SK-N-MC (cell line): ENCODE data around the gene PARD3.
"Not testable (repeated sequence)": the region's sequence is repeated elsewhere in the genome, so short reads cannot be mapped to it uniquely, and the experiment has no call there.

ENCODE experiments used
- DNase-seq: peaks from one replicate; pipeline ENCODE4 v3.0.0-alpha.2; 2011; ENCODE audit warnings: low read depth, low spot score
- H3K27ac ChIP-seq: fragments of 200-600 bp; sonication (generic); 2 replicates; pipeline ENCODE4 v1.5.1; 2016; ENCODE audit warnings: mixed run types
- H3K36me3 ChIP-seq: fragments of 200-600 bp; sonication (generic); 2 replicates; pipeline ENCODE4 v1.6.1; 2017; ENCODE audit warnings: antibody characterized with exemption, low read length, mixed read lengths; ENCODE audit not compliant: insufficient read depth
- H3K4me3 ChIP-seq: fragments of 200-600 bp; sonication (generic); 2 replicates; pipeline ENCODE4 v1.5.1; 2016
- H3K9ac ChIP-seq: fragments of 200-600 bp; sonication (generic); 2 replicates; pipeline ENCODE4 v1.8.0; 2017; ENCODE audit warnings: mixed run types, mixed read lengths; ENCODE audit not compliant: insufficient read length
- H3K9me3 ChIP-seq: fragments of 200-600 bp; sonication (generic); 2 replicates; pipeline ENCODE4 v1.6.1; 2017; ENCODE audit warnings: low read depth, mild to moderate bottlenecking, antibody characterized with exemption, low read length, moderate library complexity, mixed read lengths
- EZH2 ChIP-seq: fragments of 200-600 bp; sonication (generic); IDR thresholded peaks from one replicate; pipeline ENCODE4 v1.6.1; 2017; ENCODE audit warnings: antibody characterized with exemption
- FOXP2 ChIP-seq: optimal IDR thresholded peaks from 2 replicates; pipeline ENCODE3; 2011; ENCODE audit warnings: mild to moderate bottlenecking, moderate library complexity; ENCODE audit not compliant: insufficient read depth; ENCODE audit errors: extremely low read length, control extremely low read depth
- POLR2AphosphoS5 ChIP-seq: IDR thresholded peaks from 2 replicates; pipeline ENCODE4 v1.6.1; 2012; ENCODE audit warnings: mild to moderate bottlenecking, low read depth, low read length, borderline replicate concordance

Gene PARD3

GRCh38 chr10:34716958-34717357 lies 98.1 kb downstream of the PARD3 start:
- no peak for DNase-seq
- H3K36me3 ChIP-seq = no peaks in the 10 kb centered on the region
- no peak for TF ChIP-seq POLR2AphosphoS5
- no peak for TF ChIP-seq FOXP2
- no peak for TF ChIP-seq EZH2
- H3K9ac ChIP-seq = no peak overlapping the region
- no peak overlapping the region for H3K27ac ChIP-seq
- no peaks in the 10 kb centered on the region for H3K9me3 ChIP-seq
- H3K4me3 ChIP-seq = no peak overlapping the region

GRCh38 chr10:34716234-34716633 lies 98.9 kb downstream of the PARD3 start:
- no peak for DNase-seq
- no peak overlapping the region for H3K27ac ChIP-seq
- H3K4me3 ChIP-seq = no peak overlapping the region
- H3K36me3 ChIP-seq = no peaks in the 10 kb centered on the region
- TF ChIP-seq EZH2 = no peak
- H3K9ac ChIP-seq = no peak overlapping the region
- H3K9me3 ChIP-seq = no peaks in the 10 kb centered on the region

DNA sequence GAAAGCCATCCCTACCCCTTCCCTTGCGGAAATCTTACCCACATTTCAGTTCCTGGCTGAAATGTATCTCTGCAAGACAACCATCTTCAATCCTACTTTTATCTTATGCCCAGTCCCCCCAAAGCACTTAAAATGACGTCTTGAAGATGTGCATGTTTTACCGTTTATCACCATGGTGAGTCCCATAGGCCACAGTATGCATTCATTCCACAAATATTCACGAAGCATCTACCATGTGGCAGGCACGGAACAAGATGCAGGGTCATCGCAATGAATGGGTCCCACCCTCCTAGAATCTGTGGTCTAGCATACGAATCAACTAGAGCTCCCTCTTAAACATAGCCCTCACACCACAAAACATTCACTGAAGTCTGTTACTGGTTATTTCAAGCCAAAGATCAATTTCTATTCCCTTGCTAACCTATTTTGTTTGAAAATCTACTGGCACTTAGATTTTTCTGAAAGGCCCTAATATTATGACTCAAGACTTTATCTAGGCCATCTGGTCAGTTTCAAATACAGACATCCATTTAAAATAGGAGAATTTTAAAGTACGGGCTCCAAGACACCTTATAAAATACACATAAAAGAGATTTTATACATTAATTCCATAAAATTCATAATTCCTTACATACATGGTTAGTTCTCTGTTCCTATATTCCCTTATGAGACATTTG lies 99.4 kb downstream of the PARD3 start:
- DNase-seq = no peak
- TF ChIP-seq POLR2AphosphoS5 (no peak), FOXP2 (no peak), EZH2 (no peak)
- H3K9me3 ChIP-seq = no peaks in the 10 kb centered on the region
- no peaks in the 10 kb centered on the region for H3K36me3 ChIP-seq
- no peak overlapping the region for H3K27ac ChIP-seq
- no peak overlapping the region for H3K9ac ChIP-seq
- H3K4me3 ChIP-seq = no peak overlapping the region

DNA sequence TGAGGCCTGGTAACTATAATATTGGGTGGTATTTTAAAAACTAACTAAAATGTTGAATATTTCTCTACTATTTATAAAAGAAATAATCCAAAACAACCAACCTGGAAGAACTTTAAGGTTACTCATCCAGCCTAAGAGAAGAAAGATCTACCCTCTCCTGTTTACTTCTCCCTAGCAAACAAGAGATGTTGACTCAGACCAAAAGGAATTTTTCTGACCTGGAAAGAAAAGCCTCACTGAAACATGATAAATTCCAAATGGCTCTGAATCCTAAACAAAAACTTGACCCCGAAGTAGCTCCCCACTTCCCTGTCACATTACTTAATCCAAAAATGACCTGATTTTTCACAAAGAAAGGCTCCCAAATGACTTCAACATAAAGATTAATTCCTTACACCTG lies 101.2 kb downstream of the PARD3 start:
- no peak overlapping the region for H3K4me3 ChIP-seq
- no peak for DNase-seq
- TF ChIP-seq EZH2 = no peak
- no peak for TF ChIP-seq POLR2AphosphoS5
- no peak for TF ChIP-seq FOXP2
- H3K9me3 ChIP-seq = no peaks in the 10 kb centered on the region
- H3K9ac ChIP-seq = no peak overlapping the region
- no peak overlapping the region for H3K27ac ChIP-seq
- no peaks in the 10 kb centered on the region for H3K36me3 ChIP-seq

DNA sequence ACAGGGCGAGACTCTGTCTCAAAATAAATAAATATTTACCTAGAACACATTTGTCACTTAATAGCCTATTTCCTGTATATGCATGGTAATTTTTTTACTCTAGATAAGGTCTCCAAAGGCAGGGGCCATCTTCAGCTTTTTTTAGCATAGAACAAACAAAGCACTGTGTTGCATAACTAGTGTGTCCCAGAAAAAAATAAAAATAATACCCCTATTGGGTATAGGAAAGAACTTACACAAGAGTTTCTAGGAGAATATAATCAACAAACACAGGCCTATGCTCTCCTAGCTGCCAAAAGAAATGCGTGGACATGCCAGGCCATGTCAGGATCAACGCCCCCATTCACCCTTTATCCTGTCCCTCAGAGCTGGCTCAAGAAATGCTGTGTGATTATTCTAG lies 103.6 kb downstream of the PARD3 start:
- Histone ChIP-seq H3K9ac (no peak overlapping the region), H3K4me3 (no peak overlapping the region), H3K27ac (no peak overlapping the region), H3K36me3 (no peaks in the 10 kb centered on the region), H3K9me3 (no peaks in the 10 kb centered on the region)
- TF ChIP-seq POLR2AphosphoS5 (no peak), FOXP2 (no peak), EZH2 (no peak)
- no peak for DNase-seq

DNA sequence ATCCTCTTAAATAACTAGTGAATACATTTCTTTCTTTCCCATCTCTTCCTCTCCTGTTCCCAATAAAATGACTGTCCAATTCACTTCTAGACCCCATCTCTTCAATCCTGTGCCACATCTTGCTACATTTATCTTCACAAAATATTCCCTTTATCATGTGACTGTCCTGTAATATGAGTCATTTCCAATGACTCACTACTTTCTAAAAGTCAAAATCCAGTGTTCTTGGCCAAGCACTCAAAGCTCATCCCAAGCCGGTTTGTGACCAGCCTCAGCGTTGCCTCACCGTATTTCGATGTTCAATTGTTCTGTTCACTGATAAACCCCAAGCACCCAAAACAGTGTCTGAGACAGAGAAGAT lies 104.7 kb downstream of the PARD3 start:
- DNase-seq = no peak
- Histone ChIP-seq H3K27ac (no peak overlapping the region), H3K9ac (no peak overlapping the region), H3K36me3 (no peaks in the 10 kb centered on the region), H3K9me3 (no peaks in the 10 kb centered on the region), H3K4me3 (no peak overlapping the region)
- no peak for TF ChIP-seq EZH2
- TF ChIP-seq POLR2AphosphoS5 = no peak
- TF ChIP-seq FOXP2 = no peak

- DNase-seq = no peak
- no peak overlapping the region for H3K4me3 ChIP-seq
- no peaks in the 10 kb centered on the region for H3K36me3 ChIP-seq
- no peaks in the 10 kb centered on the region for H3K9me3 ChIP-seq
- TF ChIP-seq EZH2 (no peak), FOXP2 (no peak), POLR2AphosphoS5 (no peak)
- no peak overlapping the region for H3K9ac ChIP-seq
- H3K27ac ChIP-seq = no peak overlapping the region
Observed at GRCh38 chr10:34709637-34710390, 105.3 kb downstream of the PARD3 start.

GRCh38 chr10:34707656-34708055 lies 107.4 kb downstream of the PARD3 start:
- H3K9me3 ChIP-seq = no peaks in the 10 kb centered on the region
- no peak for DNase-seq
- TF ChIP-seq POLR2AphosphoS5 = no peak
- no peak for TF ChIP-seq EZH2
- no peak for TF ChIP-seq FOXP2
- no peaks in the 10 kb centered on the region for H3K36me3 ChIP-seq
- H3K4me3 ChIP-seq = no peak overlapping the region
- H3K9ac ChIP-seq = no peak overlapping the region
- H3K27ac ChIP-seq = no peak overlapping the region

DNA sequence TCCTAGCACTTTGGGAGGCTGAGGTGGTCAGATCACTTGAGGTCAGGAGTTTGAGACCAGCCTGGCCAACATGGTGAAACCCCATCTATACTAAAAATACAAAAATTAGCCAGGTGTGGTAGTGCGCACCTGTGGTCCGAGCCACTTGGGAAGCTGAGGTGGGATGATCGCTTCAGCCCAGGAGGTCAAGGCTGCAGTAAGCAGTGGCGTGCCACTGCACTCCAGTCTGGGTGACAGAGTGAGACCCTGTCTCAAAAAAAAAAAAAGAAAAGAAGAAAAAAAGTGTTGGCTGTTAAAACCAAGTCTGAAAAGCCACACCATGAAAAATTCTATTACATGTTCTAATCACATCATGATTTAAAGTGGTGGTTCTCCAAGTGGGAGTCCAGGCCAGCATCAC lies 108.1 kb downstream of the PARD3 start:
- not testable (repeated sequence) for H3K27ac ChIP-seq, H3K36me3 ChIP-seq, DNase-seq, H3K4me3 ChIP-seq, H3K9me3 ChIP-seq, H3K9ac ChIP-seq
